Fibroblast of mammary gland (primary cell): Measurements from ENCODE around the gene LDLRAP1.

Experiments used
- DNase-seq: peaks from one replicate; pipeline ENCODE4 v3.0.0-alpha.2; 2010; ENCODE audit warnings: low read depth
- H3K4me3 ChIP-seq: 2 replicates; pipeline ENCODE4 v1.5.1; 2011; ENCODE audit warnings: low read depth, mild to moderate bottlenecking, low read length, moderate library complexity; ENCODE audit not compliant: control insufficient read depth
- TF ChIP-seq, protein P1 (sequence below): conservative IDR thresholded peaks from 2 replicates; pipeline ENCODE4 v1.5.1; 2011; ENCODE audit warnings: low read depth, low read length, inconsistent platforms; ENCODE audit not compliant: control insufficient read depth, insufficient read depth

LDLRAP1 gene

GRCh38 chr1:25571522-25571970, 28.1 kb downstream of the LDLRAP1 start:
- TF ChIP-seq, protein P1, sequence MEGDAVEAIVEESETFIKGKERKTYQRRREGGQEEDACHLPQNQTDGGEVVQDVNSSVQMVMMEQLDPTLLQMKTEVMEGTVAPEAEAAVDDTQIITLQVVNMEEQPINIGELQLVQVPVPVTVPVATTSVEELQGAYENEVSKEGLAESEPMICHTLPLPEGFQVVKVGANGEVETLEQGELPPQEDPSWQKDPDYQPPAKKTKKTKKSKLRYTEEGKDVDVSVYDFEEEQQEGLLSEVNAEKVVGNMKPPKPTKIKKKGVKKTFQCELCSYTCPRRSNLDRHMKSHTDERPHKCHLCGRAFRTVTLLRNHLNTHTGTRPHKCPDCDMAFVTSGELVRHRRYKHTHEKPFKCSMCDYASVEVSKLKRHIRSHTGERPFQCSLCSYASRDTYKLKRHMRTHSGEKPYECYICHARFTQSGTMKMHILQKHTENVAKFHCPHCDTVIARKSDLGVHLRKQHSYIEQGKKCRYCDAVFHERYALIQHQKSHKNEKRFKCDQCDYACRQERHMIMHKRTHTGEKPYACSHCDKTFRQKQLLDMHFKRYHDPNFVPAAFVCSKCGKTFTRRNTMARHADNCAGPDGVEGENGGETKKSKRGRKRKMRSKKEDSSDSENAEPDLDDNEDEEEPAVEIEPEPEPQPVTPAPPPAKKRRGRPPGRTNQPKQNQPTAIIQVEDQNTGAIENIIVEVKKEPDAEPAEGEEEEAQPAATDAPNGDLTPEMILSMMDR: no peak
- no peak for DNase-seq
- no peak overlapping the region for H3K4me3 ChIP-seq

- DNase-seq: no peak
- H3K4me3 ChIP-seq: no peak overlapping the region
- TF ChIP-seq, protein P1: no peak
Measured at GRCh38 chr1:25572107-25572506, 28.7 kb downstream of the LDLRAP1 start.

DNA sequence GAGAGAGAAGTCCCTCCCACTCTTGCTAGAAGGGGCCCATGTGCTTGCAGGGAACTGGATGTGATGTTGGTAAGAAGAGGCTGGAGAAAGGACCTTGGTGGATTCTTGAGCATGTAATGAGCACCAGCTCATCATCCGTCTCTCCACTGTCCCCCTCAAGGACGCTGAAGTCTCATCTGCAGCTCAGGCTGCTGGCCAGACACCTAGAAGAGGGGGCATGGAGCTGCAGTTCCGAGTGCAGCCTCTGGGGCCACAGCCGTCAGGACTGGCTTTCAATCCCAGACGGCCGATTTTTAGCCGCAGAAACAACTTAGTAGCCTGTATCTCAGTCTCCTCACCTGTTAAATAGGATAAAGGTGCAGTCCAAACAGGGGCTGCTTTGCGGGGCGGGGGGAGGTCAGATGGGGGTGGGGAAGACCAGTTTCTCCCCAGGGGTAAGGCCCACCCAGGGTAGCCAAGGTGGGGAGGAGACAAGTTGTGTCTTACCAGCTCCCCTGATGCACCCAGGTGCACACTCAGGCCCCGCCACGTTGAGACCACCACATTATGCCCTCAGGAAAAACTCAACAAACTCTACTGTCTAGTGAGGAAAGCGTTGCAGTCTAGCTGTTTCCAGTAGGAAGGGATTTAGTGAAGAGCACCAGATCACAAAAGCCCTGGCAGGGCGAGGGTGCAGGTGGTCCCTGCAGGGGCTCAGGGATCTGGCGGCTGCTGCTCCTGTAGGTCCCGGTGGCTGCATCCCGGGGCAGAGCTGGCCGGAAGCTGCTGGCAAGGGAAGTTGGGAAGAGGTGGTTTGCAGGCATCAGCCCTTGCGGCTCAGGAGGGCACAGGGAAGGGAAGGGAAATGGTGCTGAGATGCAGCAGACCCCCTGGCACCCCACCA, 29.5 kb downstream of the LDLRAP1 start:
- peak; percentile 50 for DNase-seq
- no peak overlapping the region for H3K4me3 ChIP-seq
- TF ChIP-seq, protein P1: peak; percentile 76

- DNase-seq: no peak
- TF ChIP-seq, protein P1: no peak
- no peak overlapping the region for H3K4me3 ChIP-seq
Measured at GRCh38 chr1:25573591-25573930, 30.2 kb downstream of the LDLRAP1 start.

DNA sequence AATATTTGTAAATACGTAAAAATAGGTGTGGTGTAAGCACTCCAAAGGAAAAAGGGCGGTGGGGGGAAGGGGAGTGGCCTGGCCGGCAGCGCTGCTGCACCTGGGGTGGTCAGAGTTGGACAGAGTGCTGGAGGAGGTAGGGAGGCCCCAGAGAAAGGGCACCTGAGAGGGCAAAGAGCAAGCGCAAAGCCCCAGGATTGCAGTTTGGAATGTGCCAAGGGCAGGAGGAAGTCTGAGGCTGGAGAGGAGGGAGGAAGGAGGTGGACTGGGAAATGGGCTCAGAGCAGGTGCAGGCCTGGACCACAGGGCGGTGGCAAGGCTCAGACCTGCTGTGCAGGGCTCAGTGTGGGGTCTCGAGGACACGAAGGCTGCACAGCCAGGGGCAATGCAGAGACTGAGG, 30.6 kb downstream of the LDLRAP1 start:
- no peak for DNase-seq
- no peak overlapping the region for H3K4me3 ChIP-seq
- TF ChIP-seq, protein P1: no peak

DNA sequence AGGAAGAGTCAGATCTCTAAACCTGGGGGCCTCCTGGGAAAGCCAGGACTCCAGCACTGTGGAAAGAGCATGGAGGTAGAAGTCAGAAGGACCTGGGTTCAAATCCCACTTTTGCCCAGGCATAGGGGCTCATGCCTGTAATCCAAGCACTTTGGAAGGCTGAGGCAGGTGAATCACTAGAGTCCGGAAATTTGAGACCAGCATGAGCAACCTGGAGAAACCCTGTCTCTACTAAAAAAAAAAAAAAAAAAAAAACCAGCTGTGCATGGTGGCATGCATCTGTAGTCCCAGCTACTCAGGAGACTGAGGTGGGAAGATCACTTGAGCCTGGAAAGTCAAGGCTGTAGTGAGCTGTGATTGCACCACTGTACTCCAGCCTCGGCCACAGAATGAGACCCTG, 31.8 kb downstream of the LDLRAP1 start:
- TF ChIP-seq, protein P1: no peak
- DNase-seq: no peak

More for the DNA sequence above, 31.8 kb downstream of the LDLRAP1 start:
- H3K4me3 ChIP-seq: no peak overlapping the region
